Fibroblast of skin of left biceps (primary cell): Measurements from ENCODE around the gene SGSM1.

Experiments used
- DNase-seq, 2 experiments: peaks; one replicate each; pipeline ENCODE4 v3.0.0-alpha.2; 2013; ENCODE audit warnings: low read depth in 2 of 2

Gene SGSM1

DNA sequence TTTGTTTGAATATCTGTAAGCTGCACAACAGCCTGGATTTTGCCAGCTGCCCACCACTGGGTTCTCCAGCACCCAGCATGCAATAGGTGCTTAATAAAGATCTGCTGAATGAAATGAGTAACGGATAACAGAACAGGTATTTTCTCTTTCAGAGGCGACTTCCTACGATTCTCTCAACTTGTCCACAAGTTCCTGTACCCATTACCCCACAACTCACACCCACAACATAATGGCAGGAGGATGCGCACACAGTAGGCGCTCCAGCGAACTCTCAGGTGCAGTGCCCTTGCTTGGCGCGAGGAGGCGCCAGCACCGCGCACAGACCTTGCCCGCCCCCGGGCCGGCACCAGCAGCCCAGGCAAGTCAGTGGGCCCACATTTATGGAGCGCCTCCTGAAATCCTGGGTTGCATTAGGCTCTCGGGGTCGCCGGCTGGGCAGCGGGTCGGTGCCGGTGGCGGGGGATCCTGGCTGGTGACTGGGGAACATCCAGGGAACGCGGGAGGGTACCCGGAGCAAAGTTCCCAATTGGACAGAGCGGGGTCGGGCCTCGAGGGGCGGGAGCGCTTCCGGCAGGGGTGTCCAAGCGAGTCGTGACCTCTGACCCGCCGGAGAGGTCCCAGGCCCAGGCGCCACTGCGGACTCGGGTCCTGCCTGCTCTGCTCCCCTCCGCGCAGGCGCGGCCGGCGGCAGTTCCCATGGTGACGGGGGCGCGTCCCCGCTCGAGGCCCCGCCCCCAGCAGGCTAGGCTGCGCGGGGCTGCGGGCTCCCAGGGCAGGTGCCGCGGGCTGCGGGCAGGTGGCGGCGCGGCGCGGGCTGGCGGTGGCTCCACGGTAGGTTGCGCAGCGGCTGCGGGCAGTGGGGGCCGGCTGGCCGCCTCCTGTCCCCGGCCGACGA is 146.2 kb downstream of the SGSM1 start, which contains the start of gene KIAA1671:
Gene KIAA1671 (plus strand): TSS at position 775 of the 895 bp plus-strand sequence. CDS start 75,284 bp downstream, outside the sequence.
- peak in 1 of 2 experiments; percentile 7 for DNase-seq

DNA sequence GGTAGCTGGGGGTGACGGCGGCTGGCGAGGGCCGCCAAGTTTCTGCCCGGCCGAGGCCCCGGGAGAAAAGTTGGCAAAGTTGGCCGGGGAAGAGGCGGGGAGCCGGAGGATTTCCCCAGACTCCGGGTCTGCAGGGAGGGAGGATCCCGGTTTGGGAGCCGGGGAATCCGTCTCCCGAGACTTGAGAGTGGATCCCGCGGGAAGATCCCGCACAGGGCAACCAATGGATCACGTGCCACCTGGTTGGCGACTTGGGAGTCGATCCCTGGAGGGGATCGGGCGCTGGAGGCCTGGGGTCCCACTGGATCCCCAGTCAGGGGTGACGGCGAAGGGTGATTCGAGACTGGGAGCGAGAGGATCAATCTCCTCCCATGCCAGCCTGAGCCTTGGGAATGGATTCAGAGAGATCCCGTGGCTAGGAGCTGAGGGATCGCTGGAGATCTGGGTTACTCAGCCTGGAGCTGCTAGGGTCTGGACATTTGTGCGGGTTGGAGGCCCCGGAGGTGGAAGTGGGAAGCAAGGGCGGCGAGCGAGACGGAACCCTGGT is 146.9 kb downstream of the SGSM1 start:
- DNase-seq, result no peak

DNA sequence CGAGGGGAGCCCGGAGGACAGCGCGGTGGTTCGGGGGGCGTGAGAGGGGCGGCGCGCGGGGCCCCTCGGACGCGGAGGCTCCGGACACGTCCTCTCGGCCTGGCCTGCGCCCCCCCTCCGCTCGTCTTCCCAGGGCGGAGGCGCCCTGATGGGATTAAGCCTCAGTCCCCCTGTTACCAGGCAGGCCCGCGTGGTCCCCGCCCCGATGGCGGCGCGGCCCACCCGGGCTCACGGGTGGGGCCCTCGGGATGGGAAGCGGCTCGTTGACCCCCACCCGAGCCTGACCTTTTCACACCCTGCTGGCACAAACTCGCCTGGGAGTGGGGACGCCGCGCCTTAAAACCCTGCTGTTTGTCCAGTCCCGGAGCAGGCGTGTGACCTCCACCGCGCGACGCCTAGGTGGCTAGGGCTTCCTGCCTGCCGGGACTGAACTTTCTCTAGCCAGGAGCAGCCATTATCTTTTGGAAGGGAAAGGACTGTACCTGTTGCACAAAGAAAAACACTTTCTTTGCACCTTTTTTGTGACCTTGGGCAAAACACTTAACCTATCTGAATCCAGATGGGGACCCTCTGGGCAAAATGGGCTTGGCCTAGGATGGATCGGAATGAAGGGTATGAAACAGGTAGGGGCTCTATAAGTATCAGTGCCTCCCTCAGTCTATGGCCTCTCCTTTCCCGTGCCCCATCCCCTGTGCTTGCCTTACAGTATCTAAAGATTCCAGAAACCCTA is 147.5 kb downstream of the SGSM1 start:
- no peak for DNase-seq

DNA sequence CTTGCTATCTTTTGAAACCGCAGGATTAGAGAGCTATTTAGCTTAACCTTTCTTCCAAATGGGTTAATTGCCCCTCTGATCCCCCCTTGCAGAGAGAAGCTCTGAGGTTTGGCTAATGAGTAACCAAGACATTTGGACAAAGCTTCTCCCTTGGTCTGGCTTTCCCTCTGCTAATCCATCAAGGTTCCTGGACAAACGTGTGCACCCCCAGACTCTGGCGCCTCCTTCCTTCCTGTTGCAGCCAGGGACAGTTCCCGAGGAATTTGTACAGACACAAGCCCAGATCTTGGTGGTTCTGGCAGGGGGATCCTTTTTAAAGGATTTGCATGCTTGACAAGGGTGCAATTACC is 148.1 kb downstream of the SGSM1 start:
- no peak for DNase-seq

DNA sequence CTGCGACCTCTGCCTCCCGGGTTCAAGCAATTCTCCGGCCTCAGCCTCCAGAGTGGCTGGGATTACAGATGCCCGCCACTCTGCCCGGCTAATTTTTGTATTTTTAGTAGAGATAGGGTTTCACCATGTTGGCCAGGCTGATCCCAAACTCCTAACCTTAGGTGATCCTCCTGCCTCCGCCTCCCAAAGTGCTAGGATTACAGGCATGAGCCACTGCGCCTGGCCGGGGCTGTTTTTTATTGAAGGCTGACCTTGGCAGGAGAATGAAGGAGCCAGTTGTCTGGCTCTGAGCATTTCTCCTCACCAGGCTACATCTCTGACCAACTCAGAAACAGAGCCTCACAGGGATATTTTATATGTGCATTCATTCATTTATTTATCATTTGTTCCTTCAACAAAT is 148.8 kb downstream of the SGSM1 start:
- DNase-seq, result no peak

DNA sequence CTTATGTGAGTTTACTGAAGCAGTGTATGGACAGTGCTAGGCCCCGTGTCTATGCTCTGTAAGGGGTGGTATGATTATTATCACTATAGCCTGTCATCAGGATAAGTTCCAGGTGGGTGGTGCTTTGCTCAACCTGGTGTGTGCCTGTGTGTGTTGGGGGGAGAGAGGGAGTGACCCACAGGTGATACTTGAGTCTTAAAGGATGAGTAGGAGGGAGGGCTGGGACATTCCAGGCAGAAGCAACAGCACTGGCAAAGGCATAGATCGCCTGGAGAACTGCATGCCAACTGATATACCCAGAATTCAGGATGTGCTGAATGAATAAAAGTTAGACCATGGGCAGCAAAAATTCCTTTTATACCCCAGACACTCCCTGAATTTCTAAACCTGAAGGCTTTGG is 151.0 kb downstream of the SGSM1 start:
- no peak for DNase-seq

DNA sequence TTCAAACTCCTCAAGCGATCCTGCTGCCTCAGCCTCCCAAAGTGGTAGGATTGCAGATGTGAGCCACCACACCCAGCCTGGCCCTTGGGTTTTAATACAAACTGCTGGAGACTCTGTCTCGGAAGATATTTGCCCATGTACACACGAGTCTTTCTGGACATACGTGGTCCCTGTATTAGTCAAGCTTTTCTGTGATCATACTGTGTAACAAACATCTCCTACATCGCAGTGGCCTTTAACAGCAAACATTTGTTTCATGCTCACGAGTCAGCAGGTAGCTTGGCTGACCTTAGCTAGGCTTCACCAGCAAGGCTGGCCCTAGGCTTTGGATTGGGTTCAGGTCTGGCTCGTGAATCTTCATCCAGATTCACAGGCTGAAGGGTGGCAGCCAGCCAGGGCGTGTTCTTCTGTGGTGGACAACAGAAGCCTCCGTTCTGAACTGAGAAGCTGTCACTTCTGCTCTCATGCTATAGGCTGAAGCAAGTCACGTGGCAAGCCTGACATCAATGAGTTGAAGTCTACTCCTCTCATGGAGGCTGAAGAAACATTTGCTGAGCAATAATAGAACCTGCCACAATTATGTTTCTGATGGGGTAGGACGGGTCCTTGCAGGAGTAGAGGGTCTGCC is 155.3 kb downstream of the SGSM1 start:
- no peak for DNase-seq

DNA sequence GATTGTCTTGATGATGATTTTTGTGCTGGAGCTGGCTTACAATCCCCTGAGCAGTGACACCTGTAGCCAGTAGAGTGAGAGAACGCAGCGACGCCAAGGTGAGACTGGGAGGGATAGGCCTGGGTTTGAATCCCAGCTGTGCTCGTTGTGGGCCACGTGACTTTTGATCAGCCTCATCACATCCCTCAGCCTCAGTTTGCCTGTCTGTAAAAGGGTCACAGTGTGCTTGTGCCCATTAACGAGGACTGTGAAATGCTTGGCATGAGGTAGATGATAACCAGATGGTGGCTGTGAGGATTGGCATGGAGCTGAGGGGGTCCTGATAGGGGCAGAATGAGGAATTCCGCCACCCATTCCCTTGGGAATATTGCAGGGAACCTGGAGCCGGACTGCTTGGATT is 156.1 kb downstream of the SGSM1 start:
- no peak for DNase-seq

DNA sequence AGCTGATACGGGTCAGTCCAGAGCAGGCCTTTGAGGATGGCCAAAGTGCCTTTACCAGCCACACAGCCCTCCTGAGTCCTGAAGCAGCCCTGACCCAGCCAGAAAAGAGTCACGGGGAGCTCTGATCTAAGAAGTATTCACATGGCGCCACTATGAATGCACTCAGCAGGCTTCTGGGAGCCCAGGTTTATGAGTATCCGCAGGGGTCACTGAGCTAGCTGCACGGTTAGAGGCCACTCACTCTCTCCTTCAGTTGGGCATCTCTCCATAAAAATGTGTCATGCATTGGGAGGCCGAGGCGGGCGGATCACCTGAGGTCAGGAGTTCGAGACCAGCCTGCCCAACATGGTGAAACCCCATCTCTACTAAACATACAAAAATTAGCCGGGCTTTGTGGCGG is 156.8 kb downstream of the SGSM1 start:
- no peak for DNase-seq

DNA sequence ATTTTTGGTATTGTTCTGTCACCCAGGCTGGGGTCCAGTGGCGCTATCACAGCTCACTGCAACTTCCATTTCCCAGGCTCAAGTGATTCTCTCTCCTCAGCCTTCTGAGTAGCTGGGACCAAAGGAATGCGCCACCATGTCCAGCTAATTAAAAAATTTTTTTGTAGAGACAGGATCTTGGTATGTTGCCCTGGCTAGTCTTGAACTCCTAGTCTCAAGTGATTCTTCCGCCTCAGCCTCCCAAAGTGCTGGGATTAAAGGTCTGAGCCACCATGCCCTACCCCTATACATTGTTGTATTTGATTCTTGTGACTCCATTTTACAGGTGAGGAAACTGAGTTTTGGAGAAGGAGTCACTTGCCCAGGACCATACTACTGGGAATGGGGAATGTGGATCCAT is 158.4 kb downstream of the SGSM1 start:
- DNase-seq, result no peak

DNA sequence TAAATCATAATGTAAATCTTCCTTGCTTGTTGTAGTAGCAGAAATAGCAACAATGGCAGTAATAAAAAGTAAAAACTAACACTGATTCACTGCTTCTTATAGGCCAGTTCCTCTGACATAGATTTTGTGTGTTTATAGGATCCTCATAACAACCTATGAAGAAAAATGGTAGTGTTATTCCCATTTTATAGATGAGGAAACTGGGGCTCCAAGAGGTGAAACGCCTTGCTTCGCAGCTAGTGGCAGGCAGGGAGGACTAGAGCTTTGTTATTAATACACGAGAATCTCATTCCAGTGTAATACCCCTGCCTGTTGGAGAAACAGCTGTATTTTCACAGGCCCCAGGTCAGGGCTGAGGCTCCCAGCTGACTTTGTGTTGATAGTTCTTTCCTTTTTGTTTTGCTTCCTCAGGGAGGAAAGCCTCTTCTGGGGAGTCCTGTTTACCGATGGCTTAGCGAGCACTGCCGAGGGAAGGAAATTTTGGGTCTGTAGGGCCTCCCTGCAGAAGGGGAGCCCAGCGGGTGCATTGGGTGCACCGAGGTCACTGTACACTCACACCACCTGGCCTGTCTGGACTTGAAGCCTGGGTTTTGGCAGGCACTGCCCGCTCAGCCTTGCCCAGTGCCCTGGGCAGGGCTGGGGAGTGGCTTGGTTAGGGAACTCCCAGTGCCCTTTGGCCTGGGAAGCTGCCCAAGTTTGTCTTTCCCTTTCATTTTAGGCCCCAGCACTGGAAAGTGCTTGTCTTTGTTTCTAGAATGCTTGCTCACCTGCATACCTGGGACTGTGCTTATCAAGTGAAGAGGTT is 160.0 kb downstream of the SGSM1 start:
- DNase-seq, result no peak

DNA sequence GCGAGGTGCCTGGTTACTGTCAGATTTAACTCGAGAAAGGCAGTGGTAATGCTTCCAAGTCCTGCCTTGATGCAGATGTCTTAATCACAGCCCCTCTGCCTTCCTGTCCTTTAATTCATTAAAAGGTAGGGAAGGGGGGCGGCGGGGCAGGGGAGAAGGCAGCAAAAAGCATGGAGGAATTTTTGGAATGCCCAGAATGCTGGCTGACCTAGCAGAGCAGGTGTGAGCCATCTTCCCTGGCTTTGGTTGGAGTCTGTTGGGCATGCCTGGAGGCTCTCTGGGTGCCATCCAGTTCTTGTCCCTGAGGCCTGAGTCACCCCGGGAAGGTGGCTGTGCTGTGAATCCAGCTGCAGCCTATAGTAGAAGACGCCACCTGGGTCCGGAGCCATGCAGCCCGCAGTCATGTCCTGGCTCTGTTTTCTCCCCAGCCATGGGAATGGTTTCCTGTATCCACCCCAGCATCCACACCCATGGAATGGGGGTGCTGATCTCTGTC is 162.1 kb downstream of the SGSM1 start:
- no peak for DNase-seq

DNA sequence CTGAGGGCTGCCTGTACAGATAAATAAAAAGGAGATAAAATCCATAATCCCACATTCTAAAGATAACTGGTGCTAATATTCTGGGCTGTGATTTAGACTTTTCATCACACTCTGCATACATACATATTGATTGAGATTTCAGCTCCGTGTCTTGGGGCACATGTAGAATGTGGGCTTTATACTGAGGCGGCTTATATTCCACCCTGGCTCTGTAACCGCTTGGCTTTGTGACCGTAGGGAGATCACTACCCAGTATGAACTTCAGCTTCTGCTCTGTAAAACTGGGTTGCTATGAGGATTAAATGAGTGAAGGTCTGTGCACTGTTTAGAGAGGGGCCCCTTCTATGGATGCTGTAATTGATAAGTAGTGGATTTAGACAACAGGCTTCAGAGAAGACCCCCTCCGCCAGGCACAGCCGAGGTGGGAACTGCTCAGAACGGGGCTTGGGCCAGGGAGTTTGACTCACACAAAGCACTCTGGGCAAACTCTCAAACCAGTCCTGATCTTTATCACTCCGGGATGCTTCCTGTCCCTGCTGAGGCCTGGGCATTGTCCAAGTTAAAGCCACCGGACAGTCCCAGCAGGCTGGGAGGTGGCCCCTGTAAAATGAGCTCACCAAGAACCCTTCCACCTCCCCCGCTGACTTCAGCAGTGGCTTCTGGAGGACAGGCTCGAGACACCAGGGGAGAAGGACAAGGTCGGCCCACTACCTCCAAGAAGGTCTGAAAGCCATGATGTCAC is 163.7 kb downstream of the SGSM1 start:
- no peak for DNase-seq

DNA sequence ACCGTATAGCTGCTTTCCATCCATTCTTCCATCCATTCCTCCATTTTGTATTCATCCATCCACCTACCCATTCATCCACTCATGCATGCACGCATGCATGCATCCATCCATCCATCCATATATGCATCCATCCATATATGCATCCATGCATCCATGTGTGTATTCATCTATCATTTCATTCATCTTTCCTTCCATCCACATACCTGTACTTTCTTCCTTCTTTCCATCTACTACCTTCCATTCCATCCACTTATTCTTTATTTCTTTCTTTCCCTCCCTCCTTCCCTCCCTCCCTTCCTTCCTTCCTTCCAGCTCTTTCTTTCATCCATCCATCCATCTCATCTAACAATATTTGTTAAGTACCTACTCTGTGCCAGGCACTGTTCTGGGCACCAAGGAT is 166.4 kb downstream of the SGSM1 start:
- DNase-seq, result no peak

DNA sequence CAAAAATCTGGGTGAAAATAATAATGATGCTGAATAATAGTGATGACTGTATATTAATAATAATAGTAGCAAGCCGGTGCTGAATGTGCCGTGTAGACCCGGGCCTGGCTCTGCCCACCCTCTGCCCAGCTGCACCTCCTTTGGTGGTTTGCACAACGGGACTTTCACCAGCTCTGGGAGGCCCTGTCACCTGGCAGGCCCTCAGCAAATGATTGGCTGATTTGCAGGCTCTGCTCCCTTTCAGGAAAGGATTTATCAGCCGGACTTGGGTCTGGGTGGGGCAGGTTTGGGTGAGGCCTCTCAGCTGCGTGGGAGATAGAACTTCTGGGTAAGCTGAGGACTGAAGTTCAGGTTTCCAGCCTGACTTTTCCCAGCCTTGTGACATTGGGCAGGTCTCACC is 167.9 kb downstream of the SGSM1 start:
- DNase-seq, result no peak

DNA sequence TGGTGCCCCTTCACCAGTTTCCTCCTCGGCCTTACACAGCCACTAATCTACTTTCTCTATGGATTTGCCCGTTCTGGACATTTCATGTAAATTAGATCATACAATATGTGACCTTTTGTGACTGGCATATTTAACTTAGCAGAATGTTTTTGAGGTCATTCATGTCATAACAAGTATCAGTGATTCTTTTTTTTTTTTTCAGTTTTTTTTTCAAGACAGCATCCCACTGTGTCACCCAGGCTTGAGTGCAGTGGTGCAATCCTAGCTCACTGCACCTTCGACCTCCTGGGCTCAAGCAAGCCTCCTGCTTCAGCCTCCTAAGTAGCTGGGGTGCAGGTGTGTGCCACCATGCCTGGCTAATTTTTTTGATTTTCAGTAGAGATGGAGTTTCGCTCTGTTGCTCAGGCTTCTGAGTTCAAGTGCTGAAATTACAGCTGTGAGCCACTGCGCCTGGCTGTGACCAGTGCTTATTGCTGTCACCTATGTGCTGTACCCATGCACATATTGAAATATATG is 169.2 kb downstream of the SGSM1 start:
- no peak for DNase-seq

DNA sequence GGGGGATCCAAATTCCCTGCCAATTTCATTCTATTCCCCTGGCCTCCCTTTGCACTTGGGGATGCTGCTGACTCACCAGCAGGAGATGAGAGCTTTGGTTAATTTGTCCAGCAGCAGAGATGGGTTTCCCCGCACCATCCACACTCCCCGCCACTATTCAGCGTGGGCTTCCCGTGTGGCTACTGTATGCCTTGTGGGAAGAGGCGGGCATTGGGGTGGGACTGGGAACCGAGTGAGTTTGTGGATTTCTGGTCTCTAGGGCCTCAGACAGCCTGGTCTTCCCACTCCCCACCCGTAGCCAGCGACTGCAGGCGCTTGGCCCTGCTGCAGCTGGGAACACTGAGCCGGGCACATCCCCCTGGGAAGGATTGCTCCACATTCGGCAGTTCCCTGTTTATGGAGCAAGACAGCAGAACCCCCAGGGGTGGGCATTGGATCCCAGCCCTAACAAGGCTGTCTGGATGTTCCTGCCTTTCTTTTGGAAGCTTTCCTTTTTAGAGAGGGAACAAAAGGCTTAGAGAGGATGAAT is 169.9 kb downstream of the SGSM1 start:
- DNase-seq, result no peak

DNA sequence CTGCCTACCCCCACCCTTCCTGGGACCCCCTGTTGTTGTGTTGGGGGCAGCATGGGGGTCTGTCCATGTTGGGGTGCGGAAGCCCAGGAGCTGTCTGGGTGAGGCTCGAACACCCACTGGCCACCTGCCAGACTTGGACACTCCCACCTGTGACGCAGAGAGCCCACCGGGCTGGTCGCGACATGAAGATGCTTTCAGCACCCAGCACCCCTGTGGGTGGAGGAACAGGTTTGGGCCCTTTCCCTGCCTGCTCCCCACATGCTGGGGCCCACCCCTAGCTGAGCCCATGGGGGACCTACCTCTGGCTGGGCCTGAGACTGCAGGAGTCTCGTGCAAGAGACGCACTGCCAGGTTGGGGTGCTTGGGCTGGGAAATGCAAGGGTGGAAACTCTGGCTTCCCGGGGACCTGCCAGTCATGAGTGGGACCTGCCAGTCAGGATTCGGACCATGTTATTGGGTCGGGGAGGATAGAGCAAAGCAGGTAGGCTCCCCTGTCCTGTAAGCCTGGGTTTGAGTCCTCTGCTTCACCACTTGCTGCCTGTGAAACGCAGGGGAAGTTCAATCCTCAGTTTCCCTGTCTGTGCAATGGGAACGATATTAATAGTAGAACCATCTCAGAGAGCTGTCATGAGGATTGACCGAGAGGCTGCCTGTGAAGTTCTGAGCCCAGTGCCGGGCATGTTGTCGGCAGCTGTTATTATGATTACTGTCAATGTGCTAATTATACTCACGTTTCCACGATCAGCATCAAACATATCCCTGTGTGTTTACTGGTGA is 170.6 kb downstream of the SGSM1 start:
- no peak for DNase-seq
